Choroid plexus epithelial cell (primary cell): Measurements from ENCODE around the gene DGUOK.

ENCODE experiments used
- DNase-seq: peaks from one replicate; pipeline ENCODE4 v3.0.0-alpha.2; 2010; ENCODE audit warnings: low read depth
- H3K4me3 ChIP-seq: 2 replicates; pipeline ENCODE4 v1.5.1; 2011; ENCODE audit warnings: low read depth, mild to moderate bottlenecking, control low read depth, low read length, moderate library complexity
- TF ChIP-seq, protein P1 (sequence below): conservative IDR thresholded peaks from 2 replicates; pipeline ENCODE4 v1.5.1; 2011; ENCODE audit warnings: low read depth, mild to moderate bottlenecking, control low read depth, inconsistent platforms, low read length, moderate library complexity

DGUOK gene

DNA sequence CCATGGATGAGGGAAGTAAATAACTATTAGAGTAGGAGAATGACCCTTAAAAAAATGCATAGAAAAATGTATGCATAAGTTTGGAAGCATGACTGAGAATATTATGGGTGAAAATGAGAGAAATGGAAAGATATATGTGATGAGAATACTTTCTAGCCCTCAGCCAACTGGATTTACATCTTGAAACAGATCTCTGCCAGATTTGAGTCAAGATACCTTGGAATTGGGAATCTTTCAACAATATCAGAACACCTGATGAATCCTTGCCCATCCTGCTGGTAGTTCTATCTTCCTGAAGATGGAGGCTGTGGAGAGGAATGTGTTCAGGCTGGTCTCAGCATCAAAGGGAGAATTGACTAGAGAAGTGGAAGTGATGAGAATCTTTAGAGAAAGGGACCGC is 63.9 kb downstream of the DGUOK start:
- TF ChIP-seq, protein P1, sequence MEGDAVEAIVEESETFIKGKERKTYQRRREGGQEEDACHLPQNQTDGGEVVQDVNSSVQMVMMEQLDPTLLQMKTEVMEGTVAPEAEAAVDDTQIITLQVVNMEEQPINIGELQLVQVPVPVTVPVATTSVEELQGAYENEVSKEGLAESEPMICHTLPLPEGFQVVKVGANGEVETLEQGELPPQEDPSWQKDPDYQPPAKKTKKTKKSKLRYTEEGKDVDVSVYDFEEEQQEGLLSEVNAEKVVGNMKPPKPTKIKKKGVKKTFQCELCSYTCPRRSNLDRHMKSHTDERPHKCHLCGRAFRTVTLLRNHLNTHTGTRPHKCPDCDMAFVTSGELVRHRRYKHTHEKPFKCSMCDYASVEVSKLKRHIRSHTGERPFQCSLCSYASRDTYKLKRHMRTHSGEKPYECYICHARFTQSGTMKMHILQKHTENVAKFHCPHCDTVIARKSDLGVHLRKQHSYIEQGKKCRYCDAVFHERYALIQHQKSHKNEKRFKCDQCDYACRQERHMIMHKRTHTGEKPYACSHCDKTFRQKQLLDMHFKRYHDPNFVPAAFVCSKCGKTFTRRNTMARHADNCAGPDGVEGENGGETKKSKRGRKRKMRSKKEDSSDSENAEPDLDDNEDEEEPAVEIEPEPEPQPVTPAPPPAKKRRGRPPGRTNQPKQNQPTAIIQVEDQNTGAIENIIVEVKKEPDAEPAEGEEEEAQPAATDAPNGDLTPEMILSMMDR: no peak
- H3K4me3 ChIP-seq: no peak overlapping the region
- DNase-seq: no peak

DNA sequence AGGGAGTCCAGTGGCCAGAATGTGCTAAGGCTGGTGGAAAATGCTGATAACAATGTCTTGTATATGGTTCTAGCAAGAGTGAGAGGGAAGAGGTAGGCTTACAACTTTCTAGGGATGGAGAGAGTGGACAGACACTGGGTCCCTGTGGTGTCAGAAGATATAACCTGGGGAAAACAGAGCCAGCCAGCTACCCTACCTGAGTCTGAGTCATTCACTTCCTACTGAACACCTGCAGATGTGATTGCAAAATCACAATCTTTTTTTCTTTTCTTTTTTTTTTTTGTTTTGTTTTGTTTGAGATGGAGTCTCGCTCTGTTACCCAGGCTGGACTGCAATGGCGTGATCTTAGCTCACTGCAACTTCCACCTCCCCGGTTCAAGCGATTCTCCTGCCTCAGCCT is 65.4 kb downstream of the DGUOK start:
- TF ChIP-seq, protein P1: no peak
- DNase-seq: no peak
- H3K4me3 ChIP-seq: no peak overlapping the region

DNA sequence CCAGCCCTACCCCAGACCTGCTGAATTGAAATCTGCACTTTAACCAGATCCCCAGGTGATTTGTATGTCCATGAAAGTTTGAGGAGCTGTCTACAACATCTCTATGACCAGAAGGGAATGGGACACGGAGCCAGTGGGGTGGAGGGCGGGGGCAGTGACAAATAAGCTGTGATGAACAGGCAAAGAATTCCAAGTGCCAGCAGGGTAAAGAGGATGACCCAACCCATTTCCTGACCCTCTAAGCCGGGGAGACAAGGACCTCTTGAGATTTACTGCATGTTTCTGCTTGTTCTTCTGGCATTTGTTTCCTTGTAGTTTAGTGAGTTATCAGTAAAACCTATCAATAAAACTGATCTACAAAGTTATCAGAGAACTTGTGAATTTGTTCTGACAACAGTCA is 66.7 kb downstream of the DGUOK start:
- H3K4me3 ChIP-seq: no peak overlapping the region
- TF ChIP-seq, protein P1: no peak
- no peak for DNase-seq

DNA sequence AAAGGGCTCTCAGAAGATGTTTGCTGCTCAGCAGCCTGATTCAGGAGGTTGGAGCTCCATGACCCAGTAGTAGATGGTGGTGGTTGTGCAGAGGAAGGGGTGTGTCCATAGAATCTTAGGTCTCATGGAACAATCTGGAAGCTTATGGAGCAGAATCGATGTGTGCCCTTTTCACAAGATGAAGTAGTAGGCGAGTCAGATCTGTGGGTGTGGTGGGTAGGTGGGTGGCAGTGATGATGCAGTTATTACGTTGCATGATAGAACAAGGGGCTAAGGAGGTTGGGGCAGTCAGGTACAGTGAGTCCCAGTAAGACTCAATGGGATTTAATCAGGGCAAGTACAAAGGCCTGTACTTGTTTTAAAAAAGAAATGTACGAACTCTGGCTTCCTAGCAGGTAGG is 67.1 kb downstream of the DGUOK start:
- DNase-seq: no peak
- TF ChIP-seq, protein P1: no peak
- H3K4me3 ChIP-seq: no peak overlapping the region

DNA sequence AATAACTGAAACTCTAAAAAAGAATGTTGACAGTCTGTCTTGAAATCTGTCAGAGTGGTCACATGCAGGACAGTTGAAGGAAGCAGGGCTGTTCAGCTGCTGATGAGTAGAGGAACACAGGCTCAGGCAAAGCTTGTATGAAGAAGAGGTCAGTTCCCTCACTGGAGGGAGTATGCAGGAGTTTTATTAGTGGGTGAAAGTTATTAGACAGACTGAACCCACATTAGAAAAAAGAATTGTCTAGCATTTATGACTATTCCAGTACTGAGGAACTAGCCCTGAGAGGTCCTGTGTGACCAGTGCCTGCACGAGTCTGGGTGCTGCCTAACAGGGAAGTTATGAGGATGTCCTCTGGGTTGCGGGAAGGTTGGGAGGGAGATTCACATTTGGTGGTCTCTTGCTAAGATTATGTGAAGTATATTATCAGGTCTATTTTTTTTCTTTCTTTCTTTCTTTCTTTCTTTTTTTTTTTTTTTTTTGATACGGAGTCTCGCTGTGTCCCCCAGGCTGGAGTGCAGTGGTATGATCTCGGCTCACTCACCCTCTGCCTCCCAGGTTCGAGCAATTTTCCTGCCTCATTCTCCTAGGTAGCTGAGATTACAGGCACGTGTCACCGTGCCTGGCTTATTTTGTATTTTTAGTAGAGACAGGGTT is 67.6 kb downstream of the DGUOK start:
- DNase-seq: no peak
- H3K4me3 ChIP-seq: no peak overlapping the region
- TF ChIP-seq, protein P1: no peak

DNA sequence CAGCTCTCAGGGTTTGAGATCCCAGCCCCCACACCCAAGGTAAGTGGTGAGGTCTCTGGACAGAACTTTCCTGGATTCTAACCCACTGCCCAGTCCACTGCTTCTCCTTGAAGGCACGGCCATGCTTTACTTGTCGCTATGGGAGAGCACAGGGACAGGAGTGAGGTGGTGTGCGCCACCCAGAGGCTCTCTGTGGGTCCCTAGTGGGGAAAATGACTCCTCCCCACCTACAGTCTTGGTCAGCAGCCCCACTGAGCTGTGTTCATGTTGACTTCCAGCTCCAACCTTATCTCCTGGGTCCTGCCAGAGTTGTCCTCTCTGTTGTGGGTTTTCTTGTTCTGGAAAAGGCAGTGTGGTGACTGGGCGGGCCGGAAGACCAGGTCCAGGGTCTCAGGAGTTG is 69.1 kb downstream of the DGUOK start:
- DNase-seq: no peak
- no peak overlapping the region for H3K4me3 ChIP-seq
- TF ChIP-seq, protein P1: no peak

DNA sequence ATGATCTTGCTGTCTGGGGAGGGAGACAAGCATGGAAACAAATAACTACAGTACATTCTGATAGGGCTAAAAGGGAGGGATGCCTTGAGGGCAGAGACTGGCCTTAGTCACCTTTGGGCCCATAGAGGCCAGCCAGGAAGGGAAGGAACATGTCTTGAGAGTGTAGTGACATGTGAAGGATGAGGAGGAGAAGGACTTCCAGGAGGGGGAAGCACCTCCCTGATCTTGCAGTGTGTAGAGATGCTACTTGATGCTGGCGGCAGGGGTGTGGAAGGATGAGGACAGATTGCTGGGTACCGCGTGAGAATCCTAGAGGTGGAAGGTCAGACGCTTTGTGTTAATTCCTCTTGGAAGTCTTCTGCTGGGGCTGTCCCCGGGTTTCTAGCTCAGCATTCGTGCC is 71.1 kb downstream of the DGUOK start:
- DNase-seq: no peak
- TF ChIP-seq, protein P1: peak; percentile 13
- H3K4me3 ChIP-seq: no peak overlapping the region
